Erythroblast (primary cell): Measurements from ENCODE around the gene MUL1.

ENCODE experiments used
- DNase-seq, 2 experiments: peaks; one replicate each; lab custom pipeline; 2025; lab: John Stamatoyannopoulos, UW
- GATA1 ChIP-seq: IDR thresholded peaks from 2 replicates; pipeline ENCODE4 v1.6.1; 2011; ENCODE audit warnings: low read depth, mild to moderate bottlenecking, control low read depth, low read length, moderate library complexity
- POLR2A ChIP-seq: IDR thresholded peaks from 2 replicates; pipeline ENCODE4 v1.6.1; 2011; ENCODE audit warnings: mild to moderate bottlenecking, low read length

MUL1 gene

DNA sequence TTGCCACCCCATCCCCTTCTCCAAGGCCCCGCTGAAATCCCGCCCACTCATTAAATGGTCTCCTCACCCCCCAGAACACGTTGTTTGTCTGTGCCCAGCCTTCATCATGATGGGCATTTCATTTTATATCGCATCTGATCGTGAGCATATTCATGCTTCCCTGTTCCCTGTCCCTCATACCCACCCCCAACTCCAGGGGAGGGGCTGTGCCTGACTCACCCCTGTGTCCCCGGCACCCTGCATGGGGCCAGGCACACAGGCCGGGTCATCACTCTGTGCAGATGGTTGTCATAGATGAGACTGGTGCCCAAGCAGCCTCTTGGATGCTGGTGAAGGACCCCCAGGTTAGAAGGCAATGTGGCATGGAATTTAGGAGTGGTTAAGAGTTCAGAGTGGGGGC is 33.0 kb downstream of the MUL1 start:
- no peak for DNase-seq
- no peak for TF ChIP-seq GATA1
- TF ChIP-seq POLR2A, result no peak

DNA sequence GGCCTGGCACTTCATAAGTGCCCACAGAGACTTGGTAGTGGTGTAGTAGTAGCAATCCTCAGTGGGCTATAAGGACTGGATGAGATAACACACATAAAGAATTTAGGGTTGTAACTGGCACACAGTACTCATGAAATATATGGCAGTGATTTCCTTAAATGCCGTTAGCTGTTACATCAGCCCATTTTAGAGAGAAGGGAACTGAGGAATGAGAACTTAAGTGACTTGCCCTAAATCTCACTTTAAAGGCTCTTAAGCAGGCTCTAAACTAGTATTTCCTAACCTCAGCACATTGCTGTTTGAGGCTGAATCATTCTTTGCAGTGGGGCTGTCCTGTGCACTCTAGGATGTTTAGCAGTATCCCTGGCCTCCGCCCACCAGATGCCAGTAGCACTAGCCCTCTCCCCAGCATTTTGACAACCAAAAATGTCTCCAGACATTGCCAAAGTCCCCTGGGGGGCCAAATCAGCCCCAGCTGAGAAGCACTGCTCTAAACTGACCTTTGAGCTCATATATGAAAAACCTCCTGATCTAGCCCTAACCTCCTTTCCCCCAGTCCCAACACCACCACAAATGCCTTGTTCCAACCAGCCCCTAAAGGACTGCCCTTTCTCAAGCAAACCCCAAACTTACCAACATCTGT is 33.5 kb downstream of the MUL1 start:
- DNase-seq, result no peak
- TF ChIP-seq GATA1, result no peak
- no peak for TF ChIP-seq POLR2A

DNA sequence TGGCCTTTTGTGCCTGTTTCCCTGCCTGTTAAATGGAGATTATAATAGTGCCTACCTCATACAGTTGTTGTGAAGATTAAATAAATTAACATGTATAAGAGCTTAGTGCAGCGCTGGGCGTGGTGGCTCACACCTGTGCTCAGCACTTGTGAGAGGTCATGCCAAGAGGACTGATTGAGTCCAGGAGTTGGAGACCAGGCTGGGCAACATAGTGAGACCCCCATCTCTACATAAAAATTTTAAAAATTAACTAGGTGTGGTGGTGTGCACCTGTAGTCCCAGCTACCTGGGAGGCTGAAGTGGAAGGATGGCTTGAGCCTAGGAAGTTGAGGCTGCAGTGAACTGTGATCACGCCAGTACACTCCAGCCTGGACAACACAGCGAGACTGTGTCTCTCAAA is 34.1 kb downstream of the MUL1 start:
- TF ChIP-seq POLR2A (no peak), GATA1 (no peak)
- DNase-seq, result no peak

DNA sequence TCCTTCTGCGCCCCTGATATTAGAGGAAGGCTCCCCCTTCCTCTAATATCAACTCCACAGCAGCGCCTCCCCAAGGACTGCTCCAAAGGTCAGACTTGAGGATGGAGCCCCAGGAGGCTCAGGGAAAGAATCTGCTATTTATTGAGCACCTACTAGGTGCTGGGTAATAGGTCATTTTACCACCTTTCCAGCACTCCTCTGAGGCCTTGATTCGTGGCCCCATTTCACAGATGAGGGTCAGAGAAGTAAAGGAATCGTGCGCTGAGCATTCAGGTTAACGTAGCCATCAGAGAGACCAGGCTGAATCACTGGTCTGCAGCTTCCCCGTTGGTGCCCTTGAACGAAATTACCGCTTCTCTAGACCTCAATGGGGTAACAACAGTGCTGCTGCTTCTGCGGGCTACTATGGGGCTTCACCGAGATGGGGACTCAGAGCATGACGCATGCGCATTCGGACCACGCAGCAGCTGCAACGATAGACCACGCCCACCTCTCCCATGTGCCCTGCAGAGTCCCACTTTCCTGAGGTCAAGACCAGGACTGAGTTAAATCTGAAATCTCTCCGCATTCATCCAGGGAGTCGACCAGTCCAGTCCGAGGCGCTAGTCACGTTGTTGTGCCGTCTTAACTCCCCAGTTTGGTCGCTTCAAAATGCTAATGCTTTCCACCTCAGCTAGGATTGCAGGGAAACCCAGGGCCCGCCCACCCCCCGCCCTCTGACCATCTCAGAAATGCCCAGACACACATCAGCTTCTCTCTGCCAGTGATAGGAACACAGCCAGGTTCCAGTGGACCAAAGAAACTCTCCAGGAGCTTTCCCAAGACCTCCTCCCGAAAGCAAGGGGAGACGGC is 34.9 kb downstream of the MUL1 start:
- peak; percentile 26 to 51 for DNase-seq
- no peak for TF ChIP-seq POLR2A
- TF ChIP-seq GATA1, result no peak

DNA sequence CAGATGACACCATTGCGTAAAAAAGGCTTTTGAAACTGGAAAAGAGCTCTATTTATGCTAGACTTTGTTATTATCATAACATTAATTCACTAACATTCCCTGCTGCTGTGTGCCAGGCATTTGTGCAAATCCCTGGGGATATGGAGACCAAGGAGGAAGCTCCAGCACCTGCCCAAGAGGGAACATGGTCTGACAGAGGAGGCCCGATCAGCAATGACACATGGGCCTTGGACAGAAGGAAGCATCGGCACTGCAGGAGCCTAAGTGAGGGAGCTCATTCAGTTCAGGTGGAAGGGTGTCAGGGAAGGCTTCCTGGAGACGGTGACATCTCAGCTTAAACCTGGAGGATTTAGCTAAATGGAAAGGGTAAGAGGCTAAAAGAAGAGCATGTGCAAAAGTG is 35.8 kb downstream of the MUL1 start:
- no peak for DNase-seq
- TF ChIP-seq GATA1 (no peak), POLR2A (no peak)

DNA sequence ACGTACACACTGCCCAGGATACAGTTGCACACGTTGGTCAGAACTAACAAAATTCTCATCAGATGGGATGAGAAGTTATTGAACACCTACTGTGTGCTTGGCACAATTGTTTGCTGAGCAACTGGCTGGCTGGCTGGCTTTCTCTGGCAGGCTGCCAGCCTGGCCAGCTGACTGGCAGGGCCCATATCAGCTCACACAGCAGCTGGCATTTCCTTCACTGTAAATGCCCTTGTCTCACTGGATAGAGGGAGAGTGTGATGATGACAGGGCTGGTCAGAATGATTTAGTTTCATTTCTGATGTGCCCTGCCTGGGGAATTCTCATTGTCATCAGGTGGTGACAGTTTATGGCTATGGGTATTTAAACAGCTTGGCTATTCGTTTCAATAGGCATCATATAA is 37.8 kb downstream of the MUL1 start:
- no peak for TF ChIP-seq GATA1
- DNase-seq, result no peak

DNA sequence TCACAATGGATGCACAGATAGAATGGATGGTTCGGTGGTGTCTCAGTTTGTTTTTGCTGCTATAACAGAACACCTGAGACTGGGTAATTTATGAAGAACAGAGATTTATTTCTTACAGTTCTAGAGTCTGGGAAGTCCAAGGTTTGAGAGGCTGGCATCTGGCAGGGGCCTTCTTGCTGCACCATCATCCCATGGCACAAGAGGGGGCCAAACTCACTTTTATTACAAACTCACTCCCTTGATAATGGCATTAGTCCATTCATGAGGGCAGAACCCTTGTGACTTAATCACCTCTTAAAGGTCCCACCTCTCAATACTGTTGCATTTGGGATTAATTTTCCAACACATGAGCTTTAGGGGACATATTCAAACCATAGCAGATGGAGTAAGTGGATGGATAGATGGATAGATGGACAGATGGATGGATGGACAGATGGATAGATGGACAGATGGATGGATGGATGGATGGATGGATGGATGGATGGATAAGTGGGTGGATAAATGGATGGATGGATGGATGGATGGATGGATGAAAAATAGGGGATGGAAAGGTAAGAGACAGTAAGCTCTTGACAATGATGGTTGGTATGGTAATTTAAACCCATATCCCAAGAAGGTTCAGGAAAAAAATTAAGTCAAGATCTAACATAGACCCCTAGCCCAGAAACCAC is 38.4 kb downstream of the MUL1 start:
- TF ChIP-seq GATA1 (no peak), POLR2A (no peak)
- DNase-seq, result no peak

DNA sequence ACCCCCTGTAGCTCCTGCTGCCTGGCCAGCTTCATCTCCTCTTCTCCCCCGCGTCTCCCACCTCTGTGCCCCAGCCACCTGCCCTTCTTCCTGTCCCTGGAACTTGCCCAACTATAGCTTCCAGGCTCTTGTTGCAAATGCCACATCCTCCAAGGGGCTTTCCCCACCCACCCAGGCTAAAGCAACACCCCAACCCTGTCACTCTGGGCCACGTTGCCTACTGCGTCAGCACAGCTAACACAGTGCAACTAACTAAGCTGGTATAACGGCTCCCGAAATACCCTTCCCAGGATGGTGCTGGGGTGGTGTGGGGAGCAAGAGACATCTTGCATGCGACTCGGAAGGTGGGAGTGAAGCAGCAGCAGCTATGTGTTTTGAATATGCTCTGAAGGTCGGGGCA is 41.7 kb downstream of the MUL1 start:
- no peak for DNase-seq
- TF ChIP-seq POLR2A, result no peak
- no peak for TF ChIP-seq GATA1

DNA sequence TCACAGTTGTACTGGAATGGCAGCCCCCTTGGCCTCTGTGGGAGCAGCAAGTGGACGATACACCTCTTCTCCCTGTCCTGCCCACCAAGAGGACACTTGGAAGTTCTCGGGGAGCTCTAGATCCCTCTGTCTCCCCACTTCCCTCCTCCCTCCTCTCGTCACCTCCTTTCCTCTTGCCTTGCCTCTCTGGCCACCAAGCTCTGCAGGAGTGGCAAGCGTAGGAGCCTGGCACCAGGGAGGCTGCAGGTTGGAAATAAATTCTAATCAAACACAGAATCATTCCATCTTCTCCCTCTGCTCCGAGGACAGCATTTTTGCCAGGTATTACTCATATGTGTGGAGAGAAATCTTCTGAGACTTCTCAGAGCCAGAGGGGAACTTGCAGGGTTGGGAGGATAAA is 42.8 kb downstream of the MUL1 start:
- TF ChIP-seq GATA1 (no peak), POLR2A (no peak)

DNA sequence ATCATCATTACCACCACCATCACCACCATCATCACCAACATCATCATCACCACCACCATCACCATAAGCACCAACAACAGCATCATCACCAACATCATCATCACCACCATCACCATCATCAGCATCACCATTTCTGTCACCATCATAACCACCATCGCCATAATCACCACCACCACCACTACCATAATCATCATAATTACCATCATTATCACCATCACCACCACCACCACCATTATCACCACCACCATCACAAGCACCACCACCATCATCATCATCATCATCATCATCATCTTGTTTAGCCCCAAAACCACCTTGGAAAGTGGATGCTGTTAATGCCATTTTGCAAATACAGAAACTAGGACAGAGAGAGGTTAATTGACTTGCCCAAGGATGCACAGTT is 44.4 kb downstream of the MUL1 start:
- no peak for DNase-seq
- TF ChIP-seq GATA1 (no peak), POLR2A (no peak)

More for the DNA sequence above, 42.8 kb downstream of the MUL1 start:
- DNase-seq, result no peak

DNA sequence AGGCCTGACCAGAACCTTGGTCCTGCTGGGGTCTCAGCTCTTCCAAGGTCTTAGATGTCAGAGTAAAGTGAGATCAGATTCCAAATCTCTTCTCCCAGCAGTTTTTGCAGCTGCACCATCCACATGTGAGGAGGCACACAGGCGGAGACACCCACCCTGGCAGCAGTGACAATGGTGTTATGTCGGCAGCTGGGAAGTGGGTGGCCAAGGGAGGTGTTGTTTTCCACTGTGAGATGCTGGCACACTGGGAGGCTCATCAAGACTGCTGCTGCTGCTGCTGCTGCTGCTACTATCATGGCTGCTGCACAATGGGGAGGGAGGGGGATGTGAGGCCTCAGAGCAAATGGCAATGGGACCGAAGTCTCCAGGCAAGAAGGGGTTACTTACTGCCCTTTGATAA is 45.6 kb downstream of the MUL1 start:
- TF ChIP-seq GATA1, result no peak
- no peak for TF ChIP-seq POLR2A
- DNase-seq, result no peak

DNA sequence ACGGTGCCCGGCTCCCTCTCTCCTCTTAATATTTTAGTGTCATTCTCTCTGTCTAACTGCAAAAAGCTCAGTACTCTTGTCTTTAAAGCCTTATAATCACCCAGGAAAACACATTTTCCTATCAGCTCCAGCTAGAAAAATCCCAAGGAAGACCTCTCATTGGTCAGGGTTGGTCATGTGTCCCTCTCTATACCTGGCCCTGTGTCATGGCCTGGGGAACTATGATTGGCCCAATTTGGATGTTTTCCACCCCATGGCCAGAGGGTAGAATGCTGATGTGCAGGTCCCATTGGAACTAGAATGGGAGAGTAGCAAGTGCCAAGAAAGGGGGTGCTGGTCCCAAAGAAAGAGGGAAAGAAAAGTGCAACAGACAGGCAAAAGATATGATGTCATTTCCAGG is 49.2 kb downstream of the MUL1 start:
- DNase-seq, result no peak
- no peak for TF ChIP-seq POLR2A
- TF ChIP-seq GATA1, result no peak

DNA sequence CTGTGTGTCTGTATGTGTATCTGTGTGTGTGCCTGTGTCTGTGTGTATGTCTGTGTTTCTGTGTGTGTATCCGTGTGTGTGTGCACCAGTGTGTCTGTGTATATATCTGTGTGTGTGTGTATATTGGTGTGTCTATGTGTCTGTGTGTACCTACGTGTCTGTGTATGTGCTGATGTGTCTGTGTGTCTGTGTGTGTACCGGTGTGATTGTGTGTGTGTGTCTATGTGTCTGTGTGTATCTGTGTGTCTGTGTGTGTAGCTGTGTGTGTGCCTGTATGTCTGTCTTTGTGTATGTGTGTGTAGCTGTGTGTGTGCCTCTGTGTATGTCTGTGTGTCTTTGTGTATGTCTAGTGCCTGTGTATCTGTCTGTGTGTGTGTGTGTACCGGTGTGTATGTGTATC is 53.9 kb downstream of the MUL1 start:
- TF ChIP-seq POLR2A, result no peak
- TF ChIP-seq GATA1, result no peak
- no peak for DNase-seq

DNA sequence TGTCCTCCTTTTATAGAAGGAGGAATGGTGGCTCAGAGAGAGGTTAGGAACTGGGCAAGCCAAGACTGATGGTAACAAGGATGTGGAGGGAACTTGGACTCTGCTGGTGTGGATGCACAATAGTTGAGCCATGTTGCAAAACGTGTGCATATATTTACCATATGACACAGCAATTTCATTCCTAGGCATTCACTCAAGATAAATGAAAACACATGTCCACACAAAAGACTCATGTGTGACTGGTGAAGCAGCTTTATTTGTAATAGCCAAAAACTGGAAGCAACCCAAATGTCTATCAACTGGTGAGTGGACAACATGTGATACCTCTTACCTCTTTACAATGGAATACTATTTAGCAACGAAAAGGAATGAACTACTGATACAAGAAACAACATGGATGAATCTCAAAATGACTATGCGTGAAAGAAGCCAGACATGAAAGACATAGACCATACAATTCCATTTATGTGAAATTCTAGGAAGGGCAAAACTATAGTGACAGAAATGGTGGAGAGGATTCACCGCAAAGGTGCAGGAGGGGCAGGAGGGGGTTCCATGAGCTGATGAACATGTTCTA is 58.1 kb downstream of the MUL1 start:
- TF ChIP-seq POLR2A (no peak), GATA1 (no peak)
- no peak for DNase-seq
